Urinary bladder (tissue), 4 donors: ENCODE measurements around the gene IQCH. TPM values are rescaled to one million over a fixed set of nuclear protein-coding genes. Genes with fewer than 3 reads are reported as not detected.

ENCODE experiments used
- DNase-seq: peaks from one replicate; pipeline ENCODE4 v3.0.0-alpha.2; 2015; ENCODE audit errors: extremely low spot score
- H3K27ac ChIP-seq: one replicate; pipeline ENCODE4 v1.5.1; 2013; ENCODE audit warnings: low read depth, mild to moderate bottlenecking, moderate library complexity
- H3K36me3 ChIP-seq: one replicate; pipeline ENCODE4 v1.6.1; 2013; ENCODE audit warnings: mild to moderate bottlenecking, moderate library complexity; ENCODE audit not compliant: insufficient read depth
- H3K4me1 ChIP-seq: one replicate; pipeline ENCODE4 v1.6.1; 2013; ENCODE audit warnings: mild to moderate bottlenecking, moderate library complexity; ENCODE audit not compliant: insufficient read depth
- H3K4me3 ChIP-seq: one replicate; pipeline ENCODE4 v1.5.1; 2013; ENCODE audit warnings: low read depth, low read length
- WGBS: extraction: QIAGEN DNeasy Blood & Tissue Kit; methylation state at CpG from one replicate; pipeline ENCODE4 v1.1.7; 2013; 5-methylcytosine and 5-hydroxymethylcytosine counted together
- polyA plus RNA-seq: library from polyadenylated mRNA; stranded (reverse); fragments of 200-250 nt; gene quantifications from one replicate; pipeline ENCODE4 v1.2.3, GENCODE V29; 2013
- total RNA-seq: library from RNA; depleted of rRNA; stranded (reverse); fragments of >200 nt; gene quantifications from one replicate; pipeline ENCODE4 v1.2.3, GENCODE V29; 2014
- donor health status: healthy with polysubstance abuse.
- donor health status: healthy.

IQCH gene
- total RNA-seq (4.8 TPM), polyA plus RNA-seq (0.22 TPM)

DNA sequence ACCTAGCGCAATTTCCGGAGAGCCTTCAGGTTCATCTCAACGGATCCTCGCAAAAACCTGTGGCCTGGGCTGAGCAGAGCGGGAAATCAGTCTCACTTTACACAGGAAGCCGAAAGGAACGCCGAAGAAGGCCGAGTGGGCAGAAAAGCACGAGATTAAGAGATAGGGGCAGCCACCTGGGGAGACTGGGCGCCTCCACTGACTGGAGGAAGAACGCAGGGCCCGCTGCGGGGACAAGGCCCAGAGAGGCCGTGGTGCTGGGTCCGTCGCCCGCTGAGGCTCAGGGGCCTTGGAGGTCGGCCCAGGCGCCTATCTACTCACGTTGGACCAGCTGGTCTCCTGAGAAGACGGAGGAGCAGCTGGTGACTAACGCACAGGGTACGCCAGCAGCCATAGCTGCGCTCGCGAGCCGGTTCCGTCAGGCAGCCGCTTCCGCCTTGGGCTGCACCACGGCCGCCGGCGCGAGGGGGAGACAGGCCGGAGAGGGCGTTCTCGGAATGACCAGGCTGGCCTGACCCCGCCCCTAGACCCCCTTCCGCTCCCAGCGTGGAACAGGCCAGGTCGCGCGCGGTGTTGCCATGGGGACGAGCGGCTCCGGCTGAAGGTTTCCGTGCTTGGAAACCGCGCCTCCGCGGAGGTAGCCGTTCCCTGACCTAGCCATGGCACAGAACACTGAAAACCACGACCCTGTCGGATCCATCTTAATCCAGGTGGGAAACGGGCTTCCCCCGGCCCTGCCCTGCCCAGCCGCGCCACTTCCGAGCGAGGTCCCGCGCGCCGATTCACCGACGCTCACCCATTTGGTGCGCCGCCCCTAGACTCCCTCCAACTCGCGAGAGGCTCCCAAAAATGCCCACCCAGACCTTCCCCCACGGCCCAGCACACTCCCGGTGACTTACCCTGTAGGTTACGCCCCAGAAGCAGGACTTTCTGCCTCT is at the start of gene IQCH, which contains the start of gene AAGAB:
TSS of gene IQCH (plus strand) at position 549 of the 938 bp plus-strand sequence. CDS start at position 660, 111 bp downstream.
TSS of gene AAGAB (minus strand) at position 424 of the 938 bp plus-strand sequence. CDS start at position 394, 30 bp downstream.
- peak within 1 kb of the TSS; percentile 89 for H3K27ac ChIP-seq
- H3K4me1 ChIP-seq: peaks cover 3% of the 10 kb centered on the region
- under 1% methylated on average over 76 of the region's 76 CpGs for WGBS
- peak; percentile 81 for DNase-seq
- peak within 1 kb of the TSS; percentile 66 for H3K4me3 ChIP-seq
- H3K36me3 ChIP-seq: no peaks in the 10 kb centered on the region

DNA sequence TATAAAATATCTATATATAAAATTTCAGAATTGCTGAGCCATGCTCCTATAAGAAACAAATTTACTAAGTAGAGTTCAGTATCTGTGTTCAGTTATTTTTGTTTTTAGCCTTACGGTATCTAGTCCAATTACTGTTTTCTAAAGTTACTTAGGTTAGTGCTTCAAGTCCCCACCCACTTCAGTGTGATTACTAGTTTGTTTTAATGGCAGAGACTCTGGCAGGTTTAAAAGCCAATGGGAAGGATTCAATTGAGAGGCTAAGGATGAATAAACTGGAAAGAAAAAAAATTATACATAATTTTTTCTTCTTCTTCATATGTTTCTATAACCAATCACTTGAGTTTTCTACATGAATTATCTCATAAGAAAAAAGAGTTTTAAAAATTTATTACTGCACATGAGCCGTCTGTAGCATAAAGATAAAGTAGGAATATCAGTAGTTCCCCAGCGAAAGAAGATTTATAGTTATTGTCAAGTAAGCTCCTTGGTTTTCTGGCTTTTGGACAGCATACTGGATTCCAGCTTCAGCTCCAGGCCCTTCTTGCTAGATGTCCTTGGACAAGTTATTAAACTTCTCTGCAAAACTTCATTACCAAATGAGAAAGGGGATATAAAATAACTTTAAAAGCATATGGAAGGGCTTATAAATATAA is 46.9 kb upstream of the IQCH start:
- peaks cover 3% of the 10 kb centered on the region for H3K36me3 ChIP-seq
- H3K4me1 ChIP-seq: no peaks in the 10 kb centered on the region
- H3K27ac ChIP-seq: no peak overlapping the region
- 70% methylated on average over 3 of the region's 3 CpGs for WGBS
- no peak for DNase-seq
- H3K4me3 ChIP-seq: no peak overlapping the region

DNA sequence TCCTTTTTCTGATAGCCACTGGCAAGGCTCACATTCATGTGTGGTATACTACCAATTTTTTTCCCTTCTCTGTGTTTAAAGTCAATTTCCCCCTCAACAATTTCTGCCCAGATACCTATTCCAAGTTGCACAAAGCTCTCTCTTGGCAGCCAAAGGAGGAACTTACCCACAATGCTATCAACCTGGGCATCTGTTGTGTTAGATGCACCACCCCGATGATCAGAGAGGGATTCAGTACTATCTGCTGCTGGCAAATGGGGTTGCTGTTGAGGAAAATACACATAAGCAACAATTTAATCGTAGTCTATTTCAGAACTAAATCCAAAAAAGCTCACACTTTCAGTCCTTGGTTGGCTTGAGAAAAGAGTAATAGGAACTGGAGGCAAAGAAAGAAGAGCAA is 46.2 kb upstream of the IQCH start:
- H3K4me1 ChIP-seq: no peaks in the 10 kb centered on the region
- H3K36me3 ChIP-seq: peaks cover 1% of the 10 kb centered on the region
- no peak overlapping the region for H3K27ac ChIP-seq
- DNase-seq: no peak
- H3K4me3 ChIP-seq: no peak overlapping the region
- WGBS: 66% methylated on average over 2 of the region's 2 CpGs

DNA sequence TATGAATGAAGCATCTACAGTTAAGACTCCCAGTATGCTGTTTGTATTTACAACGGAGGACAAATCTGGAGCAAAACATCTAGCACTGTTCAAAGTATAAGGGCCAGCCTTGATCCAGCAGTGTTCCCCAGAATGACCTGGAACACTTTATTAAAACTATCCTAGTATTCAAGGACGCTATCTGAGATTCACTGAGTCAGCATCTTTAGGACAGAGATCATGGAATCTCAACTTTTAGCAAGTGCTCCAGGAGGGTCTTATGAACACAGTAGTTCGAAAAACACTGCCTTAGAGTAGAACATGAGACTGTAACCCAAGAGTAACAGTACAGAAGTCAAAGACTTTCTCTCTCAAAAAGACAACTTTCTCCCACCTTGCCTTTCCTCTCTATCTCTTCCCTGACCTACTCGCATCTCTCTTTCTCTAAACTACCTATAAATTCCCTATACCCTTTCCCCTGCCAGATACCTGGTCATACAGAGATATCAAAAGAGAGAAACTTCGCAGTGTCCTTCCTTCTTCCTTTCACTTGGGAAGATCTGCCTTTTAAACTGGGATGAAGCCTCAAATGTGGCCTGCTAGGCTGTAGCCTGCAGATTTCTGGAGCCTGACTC is 43.9 kb upstream of the IQCH start:
- H3K27ac ChIP-seq: no peak overlapping the region
- H3K36me3 ChIP-seq: no peaks in the 10 kb centered on the region
- WGBS: 93% methylated on average over 5 of the region's 5 CpGs
- DNase-seq: no peak
- no peaks in the 10 kb centered on the region for H3K4me1 ChIP-seq
- no peak overlapping the region for H3K4me3 ChIP-seq

DNA sequence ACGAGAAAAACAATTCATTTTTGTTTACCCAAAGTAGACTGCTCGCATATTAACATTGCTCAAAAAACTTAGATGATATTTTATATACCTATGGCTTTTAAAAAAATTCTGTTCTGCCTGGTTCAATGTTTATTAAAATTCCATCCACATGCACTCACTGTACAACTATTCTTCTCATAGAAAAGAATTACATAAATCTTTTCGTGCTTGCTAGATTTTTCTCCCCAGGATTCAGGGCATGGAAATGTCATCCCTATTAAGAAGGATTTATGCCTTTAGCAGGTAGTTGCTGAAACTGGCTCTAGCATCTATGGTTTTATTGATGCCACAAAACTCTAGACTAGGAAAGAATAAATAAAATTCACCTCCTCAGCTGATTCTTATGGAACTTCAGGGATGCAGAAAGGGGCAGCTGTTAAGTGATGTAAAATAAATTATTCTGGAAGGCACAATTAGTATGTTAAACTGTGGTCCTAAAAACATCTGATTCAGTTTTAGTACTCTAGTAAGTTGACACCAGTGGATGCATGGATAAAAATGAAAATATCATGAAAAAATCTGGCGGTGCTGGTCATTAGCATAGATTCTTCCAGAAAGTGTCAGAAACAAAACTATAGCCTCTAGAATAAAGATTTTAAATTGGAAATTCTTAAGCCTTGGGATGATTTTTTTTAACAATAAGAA is 41.8 kb upstream of the IQCH start:
- Histone ChIP-seq H3K27ac (no peak overlapping the region), H3K4me3 (no peak overlapping the region), H3K36me3 (no peaks in the 10 kb centered on the region), H3K4me1 (no peaks in the 10 kb centered on the region)
- WGBS: 85% methylated on average over 4 of the region's 4 CpGs
- DNase-seq: no peak

DNA sequence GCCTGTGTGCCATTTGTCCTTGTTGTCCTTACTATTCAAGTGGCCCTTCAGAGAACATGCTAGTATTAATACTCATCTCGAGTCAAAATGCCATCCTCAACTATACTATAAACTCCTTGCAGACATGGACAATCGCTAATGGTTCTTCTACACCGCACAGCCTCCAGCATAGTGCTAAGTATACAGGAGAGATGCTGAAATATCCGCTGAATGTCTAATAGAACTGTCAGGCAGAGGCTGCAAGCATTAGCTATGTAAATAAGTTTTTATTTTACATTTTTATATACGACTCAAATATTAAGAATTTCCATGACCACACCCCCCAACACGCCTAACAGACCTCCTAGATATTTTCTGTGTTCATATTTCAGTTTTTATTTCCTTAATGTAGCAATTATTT is 39.5 kb upstream of the IQCH start:
- Histone ChIP-seq H3K4me1 (no peaks in the 10 kb centered on the region), H3K4me3 (no peak overlapping the region), H3K27ac (no peak overlapping the region), H3K36me3 (no peaks in the 10 kb centered on the region)
- WGBS: 83% methylated on average over 6 of the region's 6 CpGs
- no peak for DNase-seq

DNA sequence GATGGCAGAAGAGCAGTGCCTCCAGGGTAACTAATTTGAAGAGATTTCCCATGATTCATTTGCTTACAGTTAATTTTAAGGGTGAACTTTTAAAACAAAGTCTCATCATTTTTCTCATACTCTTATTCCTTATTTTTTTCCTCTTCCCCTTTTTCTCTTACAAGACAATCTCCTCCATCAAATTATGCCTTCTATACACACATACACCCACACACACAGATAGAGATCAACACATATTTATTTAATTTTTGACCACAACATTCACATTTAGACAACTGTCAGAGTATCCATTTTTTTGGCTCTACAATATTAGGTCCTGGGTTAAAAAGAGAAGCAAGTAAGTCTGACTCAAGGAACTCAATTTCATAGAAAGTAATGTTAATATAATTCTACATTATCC is 37.7 kb upstream of the IQCH start:
- Histone ChIP-seq H3K36me3 (no peaks in the 10 kb centered on the region), H3K27ac (no peak overlapping the region), H3K4me3 (no peak overlapping the region), H3K4me1 (no peaks in the 10 kb centered on the region)
- DNase-seq: no peak

DNA sequence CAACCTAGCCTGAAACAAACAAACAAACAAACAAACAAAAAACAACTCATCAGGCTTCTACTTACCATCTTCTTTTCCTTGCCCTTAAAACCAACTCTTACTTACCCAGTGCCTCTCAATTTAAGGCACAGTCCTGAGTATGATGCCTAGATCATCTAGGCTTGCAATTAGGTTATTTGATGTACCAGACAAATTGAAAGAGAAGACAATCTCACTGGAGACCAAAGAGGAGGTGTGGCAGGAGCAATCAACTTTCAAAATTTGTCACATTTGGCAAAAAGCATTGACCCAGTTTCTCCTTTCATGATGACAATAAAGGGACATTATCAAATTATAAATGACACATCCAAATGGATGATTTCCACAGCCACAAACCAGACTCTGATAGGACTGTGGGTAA is 36.2 kb upstream of the IQCH start:
- Histone ChIP-seq H3K36me3 (no peaks in the 10 kb centered on the region), H3K4me1 (no peaks in the 10 kb centered on the region), H3K27ac (no peak overlapping the region), H3K4me3 (no peak overlapping the region)
- no peak for DNase-seq

DNA sequence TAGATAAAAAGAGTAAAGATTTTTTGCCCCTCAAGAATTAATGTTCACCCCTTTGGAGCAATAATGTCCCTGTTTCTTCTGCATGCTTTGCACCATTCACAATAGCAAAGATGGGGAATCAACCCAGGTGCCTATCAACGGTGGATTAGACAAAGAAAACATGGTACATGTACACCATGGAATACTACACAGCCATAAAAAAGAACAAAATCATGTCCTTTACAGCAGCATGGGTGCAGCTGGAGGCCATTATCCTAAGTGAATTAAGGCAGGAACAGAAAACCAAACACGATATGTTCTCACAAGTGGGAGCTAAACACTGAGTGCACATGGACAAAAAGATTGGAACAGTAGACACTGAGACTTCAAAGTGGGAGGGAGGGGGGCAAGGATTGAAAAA is 35.3 kb upstream of the IQCH start:
- no peak overlapping the region for H3K27ac ChIP-seq
- 97% methylated on average over 2 of the region's 2 CpGs for WGBS
- DNase-seq: no peak
- H3K4me3 ChIP-seq: no peak overlapping the region
- no peaks in the 10 kb centered on the region for H3K4me1 ChIP-seq
- H3K36me3 ChIP-seq: no peaks in the 10 kb centered on the region

DNA sequence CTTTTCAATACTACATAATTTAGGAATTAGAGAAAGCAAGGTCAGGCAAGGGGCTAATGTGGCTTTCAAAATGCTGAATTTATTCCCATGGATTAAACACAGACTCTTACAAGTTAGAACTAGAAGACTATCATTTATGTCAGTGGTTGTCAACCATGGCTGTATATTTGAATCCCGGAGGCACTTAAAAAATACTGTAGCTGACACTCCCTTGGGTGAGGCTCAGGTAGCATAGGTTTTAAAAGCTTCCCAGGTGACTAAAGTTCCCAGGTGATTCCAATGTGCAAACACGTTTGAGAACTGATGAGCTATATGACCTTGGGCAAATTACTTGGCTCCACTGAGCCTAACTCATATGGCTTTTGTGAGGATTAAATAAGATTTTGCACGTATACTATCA is 29.7 kb upstream of the IQCH start:
- no peak overlapping the region for H3K4me3 ChIP-seq
- no peaks in the 10 kb centered on the region for H3K4me1 ChIP-seq
- peaks cover 2% of the 10 kb centered on the region for H3K36me3 ChIP-seq
- no peak overlapping the region for H3K27ac ChIP-seq
- no peak for DNase-seq
- WGBS: 88% methylated on average over 3 of the region's 3 CpGs

DNA sequence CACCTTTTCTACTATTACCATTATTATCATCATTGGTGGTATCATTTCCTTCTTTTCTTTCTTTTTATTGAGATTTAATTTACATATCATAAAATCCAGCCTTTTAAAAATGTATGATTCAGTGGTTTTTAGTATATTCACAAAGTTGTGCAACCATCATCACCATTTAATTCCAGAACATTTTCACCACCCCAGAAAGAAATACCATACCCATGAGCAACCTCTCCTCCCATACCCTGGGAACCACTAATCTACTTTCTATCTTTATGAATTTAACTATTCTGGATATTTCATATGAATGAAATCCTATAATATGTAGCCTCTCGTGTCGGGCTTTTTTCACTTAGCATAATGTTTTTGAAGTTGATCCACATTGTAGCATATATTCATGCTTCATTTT is 29.2 kb upstream of the IQCH start:
- H3K4me1 ChIP-seq: no peaks in the 10 kb centered on the region
- no peak for DNase-seq
- no peak overlapping the region for H3K27ac ChIP-seq
- no peak overlapping the region for H3K4me3 ChIP-seq
- H3K36me3 ChIP-seq: peaks cover 2% of the 10 kb centered on the region
- WGBS: over 99% methylated on average over 2 of the region's 2 CpGs

DNA sequence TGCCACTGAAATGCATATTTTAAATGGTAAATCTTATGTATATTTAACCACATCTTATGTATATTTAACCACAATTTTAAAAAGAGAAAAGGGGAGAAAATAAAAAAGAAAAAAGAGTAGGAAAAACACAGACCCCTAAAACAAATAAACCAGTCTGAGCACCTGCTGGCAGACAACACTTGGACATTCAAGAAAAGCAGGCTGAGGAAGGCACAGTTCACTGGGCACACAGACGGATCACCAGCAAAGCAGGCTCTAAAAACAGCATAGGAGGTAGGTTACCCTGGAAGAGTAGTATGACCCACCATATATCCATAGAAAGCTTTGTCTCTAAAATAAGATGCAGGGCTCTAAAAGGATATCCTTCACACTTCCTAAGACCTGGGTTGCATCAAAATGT is 27.2 kb upstream of the IQCH start:
- H3K36me3 ChIP-seq: peaks cover 3% of the 10 kb centered on the region
- H3K4me3 ChIP-seq: no peak overlapping the region
- 92% methylated on average over 1 of the region's 1 CpG for WGBS
- H3K27ac ChIP-seq: no peak overlapping the region
- no peak for DNase-seq
- H3K4me1 ChIP-seq: no peaks in the 10 kb centered on the region

DNA sequence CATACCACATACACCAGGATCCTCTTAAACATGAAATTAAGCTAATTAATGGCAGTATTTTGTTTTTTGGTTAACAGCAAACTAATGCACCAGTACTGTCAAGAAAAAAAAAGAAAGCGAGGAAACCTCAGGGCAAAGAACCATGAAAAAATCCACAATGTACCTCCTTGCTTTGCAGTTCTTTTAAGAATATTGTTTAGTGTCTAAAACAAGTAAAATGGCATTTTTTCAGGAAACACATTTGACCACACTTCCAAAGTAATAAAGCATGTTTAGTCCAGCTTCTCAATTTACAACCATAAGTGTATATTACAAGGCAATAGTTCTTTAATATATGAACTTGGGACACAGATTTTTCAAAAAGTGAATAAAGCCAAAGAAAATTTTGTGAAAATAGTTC is 26.7 kb upstream of the IQCH start:
- WGBS: 99% methylated on average over 1 of the region's 1 CpG

More for the DNA sequence above, 26.7 kb upstream of the IQCH start:
- no peak for DNase-seq
- Histone ChIP-seq H3K4me1 (no peaks in the 10 kb centered on the region), H3K27ac (no peak overlapping the region), H3K36me3 (peaks cover 5% of the 10 kb centered on the region), H3K4me3 (no peak overlapping the region)
